Suprapubic skin (tissue), 4 donors: ENCODE data around the gene FBXL13.

Source experiments
- CTCF ChIP-seq, 2 donors: fragments of 200-600 bp in 1 of 2; fragments of 450-650 bp in 1 of 2; sonication (generic) in 1 of 2; IDR thresholded peaks; one replicate each; pipeline ENCODE4 v1.5.1; 2016 to 2019; ENCODE audit warnings: antibody characterized with exemption in 2 of 2, mild to moderate bottlenecking in 1 of 2, moderate library complexity in 1 of 2
- POLR2A ChIP-seq, 2 donors: fragments of 450-650 bp; IDR thresholded peaks; one replicate each; pipeline ENCODE4 v1.6.1; 2017; ENCODE audit warnings: antibody characterized with exemption in 2 of 2, mild to moderate bottlenecking in 2 of 2, moderate library complexity in 2 of 2
- POLR2AphosphoS5 ChIP-seq, 3 donors: sonication (generic); formaldehyde crosslinking; IDR thresholded peaks; one replicate each; pipeline ENCODE4 v1.6.1; 2017; ENCODE audit warnings: antibody characterized with exemption in 3 of 3

GRCh38 chr7:102814025-102814471 lies 260.5 kb downstream of the FBXL13 start:
- TF ChIP-seq POLR2A (IDR thresholded peaks at IDR 0.05) (no peak), CTCF (IDR thresholded peaks at IDR 0.05) (no peak), POLR2AphosphoS5 (IDR thresholded peaks at IDR 0.05) (no peak)
